EL (cell line): ENCODE data around the gene FAM234A.

Experiments used
- DNase-seq: peaks from one replicate; pipeline ENCODE4 v3.0.0-alpha.2; 2016

The FAM234A gene

DNA sequence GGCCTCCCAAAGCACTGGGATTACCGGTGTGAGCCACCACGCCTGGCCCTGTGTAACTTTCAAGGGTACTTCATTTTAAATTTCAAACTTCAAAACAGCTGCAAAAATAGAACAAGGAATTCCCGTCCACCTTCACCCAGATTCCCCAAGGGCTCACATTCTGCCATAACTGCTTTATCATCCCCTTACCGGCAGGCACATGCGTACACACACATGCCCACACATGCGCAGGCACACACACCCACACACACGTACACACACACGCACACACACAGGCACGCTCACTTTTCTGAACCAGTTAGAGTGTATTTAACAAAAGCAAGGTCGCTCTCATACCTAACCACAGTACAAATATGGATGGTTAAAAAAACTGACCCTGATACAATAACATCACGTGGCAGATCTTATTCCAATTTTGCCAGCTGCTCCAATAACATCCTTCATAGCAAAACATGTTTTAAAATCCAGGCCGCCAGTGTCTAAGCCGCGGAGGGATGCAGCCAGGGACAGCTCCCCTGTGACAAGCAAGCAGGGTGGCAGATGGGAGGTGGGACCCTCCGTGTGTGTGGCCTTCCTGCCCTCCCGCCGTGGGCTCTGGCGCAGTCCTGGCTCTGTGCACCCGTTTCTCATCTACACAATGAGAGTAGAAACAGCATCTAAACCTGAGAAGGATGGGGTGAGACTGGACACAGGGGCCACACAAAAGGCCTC, 71.5 kb downstream of the FAM234A start:
- no peak for DNase-seq

DNA sequence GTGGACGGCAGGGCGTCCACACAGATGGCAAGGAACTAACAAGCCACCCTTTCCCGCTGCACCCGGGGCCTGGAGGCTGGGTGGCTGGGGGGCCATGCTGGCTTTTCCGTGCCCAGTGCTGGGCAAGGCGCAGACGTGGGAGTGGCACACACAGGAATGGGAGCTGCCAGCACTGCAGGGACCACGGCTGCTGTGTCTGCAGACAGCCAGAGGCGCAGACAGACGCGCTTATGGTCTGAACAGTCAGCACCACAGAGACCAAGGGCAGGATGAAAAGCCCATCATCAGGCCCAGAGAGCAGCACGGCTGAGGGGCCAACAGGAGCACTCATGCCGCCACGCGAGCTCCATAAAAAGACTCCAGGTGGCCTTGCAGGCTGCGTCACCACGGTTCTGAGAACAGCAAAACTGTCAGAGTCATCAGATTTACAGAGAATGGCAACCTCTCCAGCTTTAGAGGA, 72.3 kb downstream of the FAM234A start:
- no peak for DNase-seq

DNA sequence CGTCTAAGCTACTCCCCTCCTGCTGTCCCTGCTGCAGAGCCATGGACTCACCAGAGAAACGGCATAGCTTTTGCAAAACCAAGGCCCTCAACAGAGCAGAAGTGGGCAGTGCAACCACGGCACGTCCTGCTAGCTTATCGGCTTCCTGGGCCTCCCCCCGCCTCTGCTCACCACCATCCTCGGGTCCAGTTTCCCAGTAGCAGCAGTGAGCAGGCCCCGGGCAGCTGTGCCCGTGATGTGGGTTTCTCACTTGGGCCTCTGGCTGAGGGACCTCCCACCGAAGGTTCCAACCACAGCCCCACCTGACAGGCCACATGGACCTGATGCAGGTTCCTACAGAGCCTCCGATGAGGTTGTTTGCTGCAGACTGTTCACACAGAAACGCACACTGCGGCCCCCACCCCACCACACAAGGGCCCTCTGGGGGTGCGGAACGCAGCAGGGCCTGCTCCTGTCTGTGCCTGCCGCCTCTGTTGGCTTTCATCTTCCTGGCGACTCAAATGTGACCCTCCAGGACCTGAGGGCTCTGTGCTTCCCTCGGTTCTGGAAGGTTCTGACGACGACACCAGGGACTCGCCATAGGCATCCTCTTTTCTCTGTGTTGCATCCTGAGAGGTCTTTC, 73.2 kb downstream of the FAM234A start:
- no peak for DNase-seq

DNA sequence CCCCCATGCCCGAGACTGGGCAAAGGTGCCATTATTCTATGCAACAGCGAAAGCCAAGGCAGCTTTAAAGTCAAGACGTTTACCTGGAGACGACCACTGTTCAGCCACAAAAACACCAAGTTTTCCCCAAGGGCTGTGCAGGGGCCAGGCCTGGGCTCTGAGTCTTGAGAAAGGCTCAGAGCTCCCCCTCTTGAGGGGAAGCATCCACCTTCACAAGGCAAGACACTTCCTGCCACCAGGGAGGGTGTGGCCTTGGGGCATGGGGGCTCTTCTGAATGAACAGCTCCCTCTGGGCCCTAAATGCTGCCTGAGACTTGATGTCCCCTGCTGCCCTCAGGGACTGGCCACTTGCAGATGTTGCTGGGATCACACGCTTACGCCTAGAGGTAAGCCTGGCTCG, 74.9 kb downstream of the FAM234A start:
- DNase-seq: no peak

DNA sequence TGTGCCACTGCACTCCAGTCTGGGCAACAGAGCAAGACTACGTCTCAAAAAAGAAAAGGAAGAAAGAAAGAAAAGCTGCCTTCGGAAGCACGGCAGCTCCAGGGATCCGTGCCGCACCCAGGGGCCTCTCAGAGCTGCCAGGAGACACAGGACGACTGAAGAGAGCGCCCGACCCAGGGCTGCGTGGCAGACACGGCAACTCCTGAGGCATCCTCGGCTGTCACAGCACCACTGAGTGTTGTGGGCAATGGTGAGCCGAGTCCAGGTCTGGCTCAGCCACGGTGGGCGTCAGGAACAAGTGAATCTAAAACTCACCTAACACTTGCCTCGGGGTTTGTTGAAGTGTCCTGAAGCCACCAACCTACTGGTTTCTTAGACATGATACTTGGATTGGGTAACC, 77.1 kb downstream of the FAM234A start:
- DNase-seq: no peak

DNA sequence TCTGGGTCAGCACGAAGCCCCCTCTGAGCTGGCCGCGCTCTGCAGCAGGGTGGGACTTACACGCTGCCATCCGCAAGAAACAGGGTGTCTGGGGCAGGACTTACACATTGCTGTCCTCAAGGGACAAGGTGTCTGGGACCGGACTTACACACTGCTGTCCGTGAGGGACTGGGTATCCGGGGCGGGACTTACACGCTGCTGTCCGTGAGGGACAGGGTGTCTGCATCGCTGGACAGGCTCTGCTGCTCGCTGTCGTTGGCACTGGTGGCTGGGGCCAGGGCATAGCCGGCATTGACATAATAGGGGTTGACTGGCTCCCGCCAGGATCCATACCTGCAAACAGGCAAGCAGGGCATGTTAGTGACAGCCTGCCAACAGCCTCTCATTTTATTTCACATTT, 79.7 kb downstream of the FAM234A start:
- DNase-seq: no peak

DNA sequence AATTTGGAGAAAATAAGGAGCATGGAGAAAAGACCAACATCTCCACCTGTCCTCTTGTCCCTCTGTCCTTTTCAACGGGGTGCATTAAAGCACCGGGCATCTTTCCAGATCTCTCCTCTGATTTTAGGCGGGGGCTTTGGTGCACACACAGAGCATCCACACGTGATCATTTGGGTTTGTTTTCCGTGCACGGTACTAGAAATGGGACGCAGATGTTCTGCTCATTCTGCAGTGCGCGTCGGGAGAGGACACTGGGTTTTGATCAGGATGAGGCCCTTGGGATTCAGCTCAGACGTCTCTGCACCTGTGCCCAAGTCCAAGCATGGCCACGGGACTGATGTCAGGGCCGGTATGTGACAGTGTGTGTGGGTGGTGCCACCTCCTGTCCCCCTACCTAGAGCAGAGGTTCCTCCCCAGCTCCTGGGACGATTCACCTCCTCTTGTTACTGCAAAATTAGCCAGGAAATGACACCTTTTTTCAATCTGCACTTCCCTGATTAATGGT, 80.2 kb downstream of the FAM234A start:
- no peak for DNase-seq
